ENCODE results near the gene UBE2Q2. TPM values are rescaled to one million over a fixed set of nuclear protein-coding genes. Genes with fewer than 3 reads are reported as not detected.

UBE2Q2 gene
- total RNA-seq = 63.3 and 69.1 TPM in 2 replicates

GRCh38 chr15:75842722-75843677, at the start of gene UBE2Q2:
Gene UBE2Q2, plus strand, starts transcription at chr15:75843447. Its CDS starts 220 bp downstream, at chr15:75843667.

DNA sequence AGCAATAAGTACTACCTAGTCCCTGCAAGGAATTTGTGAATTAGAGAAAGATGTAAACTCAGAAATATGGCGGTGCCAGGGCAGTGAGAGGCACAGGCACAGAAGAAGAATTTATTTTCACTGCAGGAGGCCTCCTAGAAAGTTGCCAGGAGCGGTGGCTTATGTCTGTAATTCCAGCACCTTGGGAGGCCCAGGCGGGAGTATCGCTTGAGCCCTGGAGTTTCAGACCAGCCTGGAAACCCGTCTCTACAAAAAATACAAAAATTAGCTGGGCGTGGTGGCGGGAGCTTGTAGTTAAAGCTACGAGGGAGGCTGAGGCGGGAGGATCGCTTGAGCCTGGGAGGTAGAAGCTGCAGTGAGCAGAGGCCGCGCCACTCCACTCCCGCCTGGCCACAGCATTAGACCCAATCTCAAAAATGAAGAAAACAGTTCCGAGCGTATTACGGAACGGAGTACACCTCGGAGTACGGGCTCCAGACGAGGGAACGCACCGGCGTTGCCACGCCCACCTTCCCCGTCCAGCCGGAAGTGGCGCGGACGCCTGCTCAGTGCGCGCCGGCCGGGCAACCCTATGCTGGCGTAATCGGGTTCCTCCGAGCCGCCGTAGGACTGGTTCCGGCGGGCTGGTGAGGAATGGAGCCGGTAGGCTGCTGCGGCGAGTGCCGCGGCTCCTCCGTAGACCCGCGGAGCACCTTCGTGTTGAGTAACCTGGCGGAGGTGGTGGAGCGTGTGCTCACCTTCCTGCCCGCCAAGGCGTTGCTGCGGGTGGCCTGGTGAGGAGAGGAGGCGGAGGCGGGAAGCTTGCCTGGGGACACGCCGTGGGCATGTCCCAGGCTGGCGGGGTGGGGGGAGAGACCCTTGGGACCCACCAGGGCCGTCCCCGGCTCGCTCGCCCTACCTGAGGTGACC, 60.3 kb downstream of the UBE2Q2 start, which contains the start of gene FBXO22:
TSS of gene FBXO22 (plus strand) at position 548 of the 909 bp plus-strand sequence. CDS start at position 634, 86 bp downstream.

Other genes with a start within 250 kb of the UBE2Q2 start
- 33.9 and 34.7 TPM in 2 replicates for gene SNUPN, start 217.7 kb upstream of the UBE2Q2 start, total RNA-seq
- gene IMP3, start 203.2 kb upstream of the UBE2Q2 start, total RNA-seq = 111 and 119 TPM in 2 replicates
- gene SNX33, start 195.5 kb upstream of the UBE2Q2 start, total RNA-seq = 15.3 and 28.2 TPM in 2 replicates
- gene CSPG4, start 130.6 kb upstream of the UBE2Q2 start, total RNA-seq = 50.2 and 70.7 TPM in 2 replicates
- gene FBXO22, start 60.4 kb downstream of the UBE2Q2 start, total RNA-seq = 67.7 and 69.6 TPM in 2 replicates
- gene NRG4, start 169.0 kb downstream of the UBE2Q2 start, total RNA-seq = 0.56 TPM in 1 of 2 replicates, not detected in the other
- gene TMEM266, start 216.5 kb downstream of the UBE2Q2 start, total RNA-seq = not detected in 2 replicates